Activated naive CD8-positive, alpha-beta T cell treated with anti-CD3 and anti-CD28 coated beads, Interleukin-2, amount 10 ng/mL, durations not matched to agents 7 days and 5 days (primary cell): ENCODE measurements around the gene SLC37A3. TPM values are rescaled to one million over a fixed set of nuclear protein-coding genes. Genes with fewer than 3 reads are reported as not detected.

Source experiments
- ATAC-seq: fragments of 150-1000 bp; cut with Tn5 transposase; one replicate; pipeline ENCODE4 v1.10.0; 2021; ENCODE audit warnings: low read depth, moderate library complexity
- POLR2A ChIA-PET: fragments of 350-600 bp; sonication (Branson Sonifier 250); formaldehyde crosslinking; loops from one replicate; lab custom pipeline; 2021; ENCODE audit warnings: antibody characterized with exemption; lab: Charles Lee
- DNase-seq: peaks from one replicate; pipeline ENCODE4 v3.0.0; 2021
- H3K27ac Mint-ChIP-seq: one replicate; pipeline ENCODE4 v1.8.0; 2022; ENCODE audit warnings: mild to moderate bottlenecking, mixed read lengths
- H3K27me3 Mint-ChIP-seq: one replicate; pipeline ENCODE4 v1.8.0; 2022; ENCODE audit warnings: mild to moderate bottlenecking, moderate library complexity, mixed read lengths
- H3K36me3 Mint-ChIP-seq: one replicate; pipeline ENCODE4 v1.8.0; 2021; ENCODE audit warnings: mild to moderate bottlenecking, mixed read lengths
- H3K4me1 Mint-ChIP-seq: one replicate; pipeline ENCODE4 v1.8.0; 2021; ENCODE audit warnings: mixed read lengths
- H3K4me3 Mint-ChIP-seq: one replicate; pipeline ENCODE4 v1.8.0; 2022; ENCODE audit warnings: mild to moderate bottlenecking, moderate library complexity, mixed read lengths
- H3K9me3 Mint-ChIP-seq: one replicate; pipeline ENCODE4 v1.8.0; 2021; ENCODE audit warnings: mixed read lengths
- total RNA-seq, 2 experiments: library from RNA; stranded (reverse); gene quantifications; one replicate each; pipeline ENCODE4 v1.2.3, GENCODE V29; 2021

The SLC37A3 gene
- total RNA-seq, 2 experiments from 2014 or later = 33.6 to 37.7 TPM

- Mint-ChIP-seq H3K27me3 (no peaks in the 10 kb centered on the region), H3K4me3 (no peak overlapping the region), H3K36me3 (peaks cover 5% of the 10 kb centered on the region), H3K9me3 (no peaks in the 10 kb centered on the region), H3K4me1 (no peaks in the 10 kb centered on the region), H3K27ac (no peak overlapping the region)
- DNase-seq (no peak), ATAC-seq (peak; percentile 35)
- POLR2A ChIA-PET = interaction anchor here (2.5 kb wide), 1 partner anchor 14 kb away, joined by 9 read pairs; no protein-coding TSS in a partner anchor
Measured at GRCh38 chr7:140390466-140391190, 7.7 kb downstream of the SLC37A3 start.

GRCh38 chr7:140390034-140390433, 8.3 kb downstream of the SLC37A3 start:
- ATAC-seq (peak; percentile 21), DNase-seq (no peak)
- Mint-ChIP-seq H3K27ac (no peak overlapping the region), H3K9me3 (no peaks in the 10 kb centered on the region), H3K4me3 (no peak overlapping the region), H3K36me3 (peaks cover 8% of the 10 kb centered on the region), H3K4me1 (peaks cover 4% of the 10 kb centered on the region), H3K27me3 (no peaks in the 10 kb centered on the region)
- POLR2A ChIA-PET = interaction anchor here (2.5 kb wide), 1 partner anchor 14 kb away, joined by 9 read pairs; no protein-coding TSS in a partner anchor

- H3K4me3 Mint-ChIP-seq = no peak overlapping the region
- H3K36me3 Mint-ChIP-seq = peaks cover 9% of the 10 kb centered on the region
- H3K27ac Mint-ChIP-seq = no peak overlapping the region
- ATAC-seq = no peak
- H3K4me1 Mint-ChIP-seq = peaks cover 7% of the 10 kb centered on the region
- DNase-seq = no peak
- H3K27me3 Mint-ChIP-seq = no peaks in the 10 kb centered on the region
- POLR2A ChIA-PET = interaction anchor here (2.5 kb wide), 1 partner anchor 13 kb away, joined by 9 read pairs; no protein-coding TSS in a partner anchor
- no peaks in the 10 kb centered on the region for H3K9me3 Mint-ChIP-seq
Measured at GRCh38 chr7:140389445-140389844, 8.9 kb downstream of the SLC37A3 start.

GRCh38 chr7:140384894-140385545, 13.3 kb downstream of the SLC37A3 start:
- ATAC-seq (no peak), DNase-seq (no peak)
- peak overlapping the region; percentile 32 for H3K27ac Mint-ChIP-seq
- H3K4me1 Mint-ChIP-seq = peaks cover 9% of the 10 kb centered on the region
- H3K36me3 Mint-ChIP-seq = peaks cover 17% of the 10 kb centered on the region
- H3K9me3 Mint-ChIP-seq = no peaks in the 10 kb centered on the region
- H3K4me3 Mint-ChIP-seq = no peak overlapping the region
- no peaks in the 10 kb centered on the region for H3K27me3 Mint-ChIP-seq
- POLR2A ChIA-PET = interaction anchor here (1.1 to 2.5 kb wide), 3 partner anchors 9 to 18 kb away, joined by 4 to 11 read pairs (median 4); partner anchors contain the start of gene SLC37A3

GRCh38 chr7:140383954-140384713, 14.2 kb downstream of the SLC37A3 start:
- DNase-seq = no peak
- Mint-ChIP-seq H3K36me3 (peaks cover 22% of the 10 kb centered on the region), H3K27me3 (no peaks in the 10 kb centered on the region), H3K27ac (peak overlapping the region; percentile 32), H3K9me3 (no peaks in the 10 kb centered on the region), H3K4me1 (peaks cover 9% of the 10 kb centered on the region), H3K4me3 (no peak overlapping the region)
- POLR2A ChIA-PET = interaction anchor here (1.1 to 2.5 kb wide), 2 partner anchors 8 to 18 kb away, joined by 4 to 11 read pairs; no protein-coding TSS in a partner anchor
- no peak for ATAC-seq

GRCh38 chr7:140375892-140376730, 22.2 kb downstream of the SLC37A3 start:
- Mint-ChIP-seq H3K9me3 (no peaks in the 10 kb centered on the region), H3K27ac (peak overlapping the region; percentile 87)

GRCh38 chr7:140375323-140375722, 23.0 kb downstream of the SLC37A3 start:
- ATAC-seq (no peak), DNase-seq (no peak)
- H3K4me1 Mint-ChIP-seq = peaks cover 23% of the 10 kb centered on the region
- H3K9me3 Mint-ChIP-seq = no peaks in the 10 kb centered on the region
- peak overlapping the region; percentile 74 for H3K4me3 Mint-ChIP-seq
- H3K27ac Mint-ChIP-seq = peak overlapping the region; percentile 87
- POLR2A ChIA-PET = interaction anchor here (1.0 to 3.3 kb wide), 6 partner anchors 10 to 103 kb away, joined by 3 to 11 read pairs (median 4); partner anchors contain the start of gene RAB19
- no peaks in the 10 kb centered on the region for H3K27me3 Mint-ChIP-seq
- H3K36me3 Mint-ChIP-seq = peaks cover 20% of the 10 kb centered on the region

More at GRCh38 chr7:140375892-140376730, 22.2 kb downstream of the SLC37A3 start:
- Mint-ChIP-seq H3K4me3 (peak overlapping the region; percentile 74), H3K4me1 (peaks cover 23% of the 10 kb centered on the region), H3K36me3 (peaks cover 18% of the 10 kb centered on the region), H3K27me3 (no peaks in the 10 kb centered on the region)
- ATAC-seq (peak; percentile 91), DNase-seq (no peak)
- POLR2A ChIA-PET = interaction anchor here (0.9 to 3.3 kb wide), 10 partner anchors 9 to 102 kb away, joined by 3 to 11 read pairs (median 6); partner anchors contain the start of genes RAB19 and SLC37A3

GRCh38 chr7:140369294-140369693, 29.0 kb downstream of the SLC37A3 start:
- H3K27ac Mint-ChIP-seq = no peak overlapping the region
- ATAC-seq (no peak), DNase-seq (no peak)
- no peaks in the 10 kb centered on the region for H3K27me3 Mint-ChIP-seq
- peaks cover 17% of the 10 kb centered on the region for H3K36me3 Mint-ChIP-seq
- no peak overlapping the region for H3K4me3 Mint-ChIP-seq
- no peaks in the 10 kb centered on the region for H3K9me3 Mint-ChIP-seq
- POLR2A ChIA-PET = no interaction called here
- H3K4me1 Mint-ChIP-seq = peaks cover 9% of the 10 kb centered on the region

- no peak for DNase-seq
- POLR2A ChIA-PET = no interaction called here
- no peak overlapping the region for H3K4me3 Mint-ChIP-seq
- peaks cover 5% of the 10 kb centered on the region for H3K4me1 Mint-ChIP-seq
- H3K9me3 Mint-ChIP-seq = no peaks in the 10 kb centered on the region
- no peak overlapping the region for H3K27ac Mint-ChIP-seq
- no peak for ATAC-seq
- H3K27me3 Mint-ChIP-seq = no peaks in the 10 kb centered on the region
- peaks cover 21% of the 10 kb centered on the region for H3K36me3 Mint-ChIP-seq
Measured at GRCh38 chr7:140367528-140367927, 30.8 kb downstream of the SLC37A3 start.

- POLR2A ChIA-PET = no interaction called here
- DNase-seq (no peak), ATAC-seq (no peak)
- Mint-ChIP-seq H3K4me3 (no peak overlapping the region), H3K36me3 (peaks cover 24% of the 10 kb centered on the region), H3K9me3 (no peaks in the 10 kb centered on the region), H3K27ac (no peak overlapping the region), H3K4me1 (peaks cover 6% of the 10 kb centered on the region), H3K27me3 (no peaks in the 10 kb centered on the region)
Measured at GRCh38 chr7:140364819-140365218, 33.5 kb downstream of the SLC37A3 start.

- Mint-ChIP-seq H3K27me3 (no peaks in the 10 kb centered on the region), H3K36me3 (peaks cover 23% of the 10 kb centered on the region), H3K4me1 (peaks cover 20% of the 10 kb centered on the region), H3K9me3 (no peaks in the 10 kb centered on the region), H3K27ac (peak overlapping the region; percentile 64), H3K4me3 (no peak overlapping the region)
- ATAC-seq (no peak), DNase-seq (no peak)
- POLR2A ChIA-PET = interaction anchor here (1.1 kb wide), 1 partner anchor 15 kb away, joined by 7 read pairs; no protein-coding TSS in a partner anchor
Measured at GRCh38 chr7:140360697-140361229, 37.6 kb downstream of the SLC37A3 start.
